ENCODE results near the gene ACSS1.
A peak's percentile ranks its signal among the peaks of the same experiment; 100 is the strongest.

Gene ACSS1

GRCh38 chr20:25058051-25058846 lies at the start of gene ACSS1:
Gene ACSS1, minus strand, starts transcription at chr20:25058139. Its CDS starts 37 bp downstream, at chr20:25058102.
- peak in 2 of 3 experiments; percentile 52 to 56 for DNase-seq

GRCh38 chr20:25103526-25103925 lies 45.6 kb upstream of the ACSS1 start:
- DNase-seq: no peak

- no peak for DNase-seq
Measured at GRCh38 chr20:25100914-25101313, 43.0 kb upstream of the ACSS1 start.

DNA sequence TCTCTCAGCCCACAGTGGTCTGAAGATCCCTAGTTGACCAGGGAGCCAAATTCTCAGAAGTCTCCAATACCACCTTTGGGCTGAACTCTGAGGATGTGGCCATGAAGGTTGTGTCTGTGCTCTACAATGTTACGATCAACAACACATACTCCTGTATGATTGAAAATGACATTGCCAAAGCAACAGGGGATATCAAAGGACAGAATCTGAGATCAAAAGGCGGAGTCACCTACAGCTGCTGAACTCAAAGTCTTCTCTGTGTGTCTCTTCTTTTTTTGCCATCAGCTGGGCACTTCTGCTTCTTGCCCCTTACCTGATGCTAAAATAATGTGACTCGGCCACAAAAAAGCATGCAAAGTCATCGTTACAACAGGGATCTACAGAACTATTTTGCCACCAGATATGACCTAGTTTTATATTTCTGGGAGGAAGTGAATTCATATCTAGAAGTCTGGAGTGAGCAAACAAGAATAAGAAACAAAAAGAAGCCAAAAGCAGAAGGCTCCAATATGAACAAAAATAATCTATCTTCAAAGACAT lies 41.7 kb upstream of the ACSS1 start:
- DNase-seq: no peak

DNA sequence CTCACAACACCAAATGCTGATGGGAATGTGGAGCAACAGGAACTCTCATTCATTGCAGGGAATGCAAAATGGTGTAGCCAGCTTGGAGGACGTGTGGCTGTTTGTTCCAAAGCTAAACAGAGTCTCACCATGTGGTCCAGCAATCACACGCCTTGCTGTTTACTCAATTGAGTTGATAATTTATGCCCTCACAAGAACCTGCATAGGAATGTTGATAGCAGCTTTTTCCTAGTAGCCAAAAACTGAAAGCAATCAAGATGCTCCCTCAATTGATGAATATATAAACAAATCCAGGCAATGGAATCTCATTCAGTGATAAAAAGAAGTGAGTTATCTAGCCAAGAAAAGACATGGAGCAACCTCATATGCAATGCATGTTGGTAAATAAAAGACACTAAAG lies 39.6 kb upstream of the ACSS1 start:
- no peak for DNase-seq

- peak; percentile 3 to 88 (median 80) for DNase-seq
Measured at GRCh38 chr20:25090492-25091429, 32.8 kb upstream of the ACSS1 start.

DNA sequence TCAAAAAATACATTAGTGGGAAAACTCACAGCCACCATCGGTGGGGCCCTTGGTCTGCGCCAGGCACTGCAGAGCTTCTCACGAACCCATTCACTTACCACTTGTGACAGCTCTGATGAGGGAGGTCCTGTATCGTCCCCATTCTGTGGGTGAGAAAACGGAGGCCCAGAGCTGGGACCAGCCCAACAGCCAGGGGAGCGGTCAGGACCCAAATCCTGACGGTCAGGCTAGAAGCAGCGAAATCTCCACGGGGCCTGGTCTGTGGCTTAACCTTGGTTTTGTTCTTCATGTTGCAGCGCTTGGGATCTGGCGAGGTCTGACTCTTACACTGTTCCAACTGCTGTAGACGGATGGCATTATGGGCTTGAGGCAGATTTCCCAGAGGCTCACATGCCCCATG lies 31.7 kb upstream of the ACSS1 start:
- DNase-seq: no peak

DNA sequence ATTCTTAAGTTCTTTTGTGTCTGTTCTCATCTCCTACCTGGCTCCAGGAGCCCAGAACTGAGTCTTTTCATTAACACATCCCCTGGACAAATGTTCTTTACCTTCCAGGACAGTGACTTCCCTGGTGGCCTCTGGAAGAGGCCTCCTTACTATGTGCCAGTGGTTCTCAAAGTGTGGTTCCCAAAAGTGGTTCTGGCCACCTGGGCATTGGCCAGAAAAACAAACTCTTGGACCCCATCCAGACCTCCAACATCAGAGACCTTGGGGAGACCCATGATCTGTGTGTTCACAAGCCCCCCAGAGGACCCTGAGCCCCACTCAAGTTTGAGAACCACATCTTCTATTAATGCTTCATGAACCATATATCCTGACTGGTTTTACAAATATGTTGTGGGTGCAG lies 31.2 kb upstream of the ACSS1 start:
- no peak for DNase-seq

- DNase-seq: no peak
Measured at GRCh38 chr20:25088267-25088666, 30.3 kb upstream of the ACSS1 start.

- DNase-seq: peak in 1 of 3 experiments; percentile 50
Measured at GRCh38 chr20:25087186-25087929, 29.4 kb upstream of the ACSS1 start.

GRCh38 chr20:25085756-25086495 lies 28.0 kb upstream of the ACSS1 start:
- no peak for DNase-seq

DNA sequence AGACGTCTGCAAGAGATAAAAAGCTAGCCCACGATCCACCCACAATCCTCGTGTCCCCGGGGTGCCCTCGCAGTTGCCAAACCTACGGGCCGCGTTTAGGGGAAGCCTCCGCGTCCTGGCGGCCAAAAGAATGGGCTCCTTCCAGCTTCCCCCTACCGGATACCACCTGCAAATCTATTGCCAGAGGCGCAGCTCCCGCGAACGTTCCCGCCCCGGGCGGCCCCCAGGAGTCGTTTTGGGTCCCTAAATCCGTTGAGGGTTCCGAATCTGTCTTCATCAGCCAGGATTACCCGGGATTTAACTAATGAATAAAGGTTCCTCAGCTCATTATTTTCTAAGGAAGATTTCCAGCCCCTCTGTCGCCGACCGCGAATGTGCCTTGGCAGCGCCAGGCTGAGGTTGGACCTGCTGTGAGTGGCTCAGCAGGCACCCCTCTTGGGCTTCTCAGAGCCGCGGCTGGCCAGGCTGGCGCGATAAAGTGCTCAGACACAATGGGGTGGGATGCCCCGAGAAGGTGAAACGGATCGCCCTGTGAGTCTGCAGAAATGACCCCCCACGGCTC lies 26.8 kb upstream of the ACSS1 start:
- DNase-seq: peak in 2 of 3 experiments; percentile 37 to 52

- DNase-seq: no peak
Measured at GRCh38 chr20:25083773-25084625, 26.1 kb upstream of the ACSS1 start.

- no peak for DNase-seq
Measured at GRCh38 chr20:25083141-25083772, 25.3 kb upstream of the ACSS1 start.

DNA sequence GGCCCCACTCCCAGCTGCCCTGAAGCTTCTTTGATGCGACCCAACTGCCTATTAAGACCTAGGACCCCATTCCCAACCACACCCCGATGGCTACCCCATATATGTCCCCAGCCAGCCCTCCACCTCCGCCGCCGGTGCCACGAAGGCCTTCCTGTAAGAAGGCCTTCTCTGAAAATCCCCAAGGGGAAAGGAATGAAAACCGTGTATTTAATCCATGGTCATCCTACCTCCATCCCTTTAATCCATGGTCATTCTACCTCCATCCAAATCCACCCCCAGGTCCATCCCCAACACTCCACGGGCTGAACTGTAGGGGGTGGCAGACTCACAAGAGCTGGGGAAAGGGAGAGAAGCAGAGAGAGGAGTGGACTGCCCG lies 24.5 kb upstream of the ACSS1 start:
- DNase-seq: no peak

DNA sequence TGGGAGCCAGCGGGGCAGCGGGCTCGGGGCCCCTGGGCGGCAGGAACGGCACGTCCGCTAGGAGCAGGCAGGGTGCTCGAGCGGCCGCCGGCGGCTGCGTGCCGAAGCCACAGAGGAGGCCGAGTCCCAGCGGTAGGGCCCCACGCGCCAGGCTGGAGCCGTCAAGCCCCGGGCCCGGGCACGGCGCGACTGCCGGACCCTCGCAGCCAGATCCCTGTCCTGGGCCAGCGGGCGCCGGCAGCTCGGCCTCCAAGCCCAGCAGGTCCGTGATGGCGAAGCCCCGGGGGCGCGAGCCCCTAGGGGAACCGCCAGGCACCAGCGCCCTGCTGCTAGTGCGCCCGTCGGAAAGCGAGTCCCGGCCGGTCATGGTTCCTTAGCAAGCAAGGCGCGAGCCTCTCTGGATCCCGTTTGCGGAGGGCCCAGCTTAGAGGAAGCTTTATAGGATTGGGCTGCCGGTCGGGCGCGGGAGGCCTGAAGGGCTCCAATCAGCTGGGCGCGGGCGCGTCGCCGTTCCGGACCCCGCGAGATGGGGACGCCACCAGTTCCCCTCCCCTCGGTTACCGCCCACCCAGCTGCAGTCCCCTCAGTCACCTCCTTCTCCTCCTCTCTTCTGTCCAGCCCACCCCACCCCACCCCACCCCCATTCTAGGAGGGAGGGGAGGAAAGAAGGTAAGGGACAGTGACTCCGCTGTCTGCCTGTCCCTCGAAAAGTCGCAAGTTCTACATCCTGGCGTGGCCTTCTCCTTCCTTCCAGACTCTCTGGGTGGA lies 24.0 kb upstream of the ACSS1 start, which contains the start of gene VSX1:
TSS of gene VSX1 (minus strand) at position 412 of the 768 bp plus-strand sequence. CDS start at position 367, 45 bp downstream.
- no peak for DNase-seq

- DNase-seq: no peak
Measured at GRCh38 chr20:25081065-25081729, 23.3 kb upstream of the ACSS1 start.

DNA sequence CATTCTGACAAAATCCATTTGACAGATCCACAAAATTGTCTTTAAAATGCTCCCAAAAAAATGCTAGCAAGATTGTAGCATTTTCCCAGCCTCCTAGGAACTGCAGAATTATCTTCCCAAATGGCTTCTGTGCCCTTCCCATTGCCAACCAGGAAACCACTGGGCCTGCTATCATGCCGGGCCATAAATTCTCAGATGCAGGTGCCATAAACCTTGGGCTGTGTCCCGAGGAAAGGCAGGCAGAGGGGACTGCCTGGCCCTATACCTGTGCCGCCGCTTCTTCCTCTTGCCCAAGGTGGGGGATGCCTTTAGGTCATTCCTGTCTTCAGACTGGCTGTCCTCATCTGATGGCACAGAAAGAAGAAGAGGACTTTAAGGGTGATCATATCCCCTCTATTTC lies 21.2 kb upstream of the ACSS1 start:
- DNase-seq: no peak

- DNase-seq: no peak
Measured at GRCh38 chr20:25078662-25079061, 20.7 kb upstream of the ACSS1 start.

Measured in NCI-H1417 (cell line).